CD4-positive, alpha-beta T cell (primary cell): Measurements from ENCODE around the gene H2AZ2. TPM values are rescaled to one million over a fixed set of nuclear protein-coding genes. Genes with fewer than 3 reads are reported as not detected.

Source experiments
- ATAC-seq: fragments of 200-7000 bp; cut with Tn5 transposase; one replicate; pipeline ENCODE4 v1.10.0; 2022; ENCODE audit warnings: mild to moderate bottlenecking; ENCODE audit not compliant: poor library complexity
- CTCF ChIA-PET: fragments of 350-600 bp; sonication (Branson Sonifier 250); formaldehyde crosslinking; loops from one replicate; lab custom pipeline; 2021; ENCODE audit warnings: antibody characterized with exemption, inconsistent platforms; lab: Charles Lee
- POLR2A ChIA-PET: fragments of 350-600 bp; sonication (Branson Sonifier 250); formaldehyde crosslinking; loops from one replicate; lab custom pipeline; 2021; ENCODE audit warnings: antibody characterized with exemption, inconsistent platforms; lab: Charles Lee
- DNase-seq, 14 experiments: peaks; one replicate each; pipeline ENCODE4 v3.0.0-alpha.2; 2013 to 2020; ENCODE audit warnings: mixed read lengths in 2 of 14
- H3K27ac ChIP-seq, 2 donors: one replicate each; pipeline versions ENCODE4 v1.5.1 to v1.7.0; 2013; ENCODE audit warnings: low read length in 2 of 2, low read depth in 1 of 2, mild to moderate bottlenecking in 1 of 2
- H3K27me3 ChIP-seq, 2 experiments: 1 replicate in 1 of 2; 2 replicates in 1 of 2; pipeline versions ENCODE4 v1.6.1 to v1.7.0; 2013; ENCODE audit warnings: low read length in 2 of 2, control low read depth in 1 of 2, mild to moderate bottlenecking in 1 of 2, moderate library complexity in 1 of 2; ENCODE audit not compliant: insufficient read depth in 2 of 2, control insufficient read depth in 1 of 2
- H3K36me3 ChIP-seq: one replicate; pipeline ENCODE4 v1.6.1; 2013; ENCODE audit warnings: low read length, control low read depth; ENCODE audit not compliant: insufficient read depth
- H3K4me1 ChIP-seq: one replicate; pipeline ENCODE4 v1.6.1; 2013; ENCODE audit warnings: low read length, control low read depth; ENCODE audit not compliant: insufficient read depth
- H3K4me3 ChIP-seq: one replicate; pipeline ENCODE4 v1.5.1; 2013; ENCODE audit warnings: mild to moderate bottlenecking, low read length, moderate library complexity
- H3K9me3 ChIP-seq, 2 experiments: 1 replicate in 1 of 2; 2 replicates in 1 of 2; pipeline versions ENCODE4 v1.6.1 to v1.7.0; 2013; ENCODE audit warnings: low read length in 2 of 2, mild to moderate bottlenecking in 2 of 2, control low read depth in 1 of 2, moderate library complexity in 1 of 2; ENCODE audit not compliant: control insufficient read depth in 1 of 2, insufficient read depth in 1 of 2
- H3K27ac Mint-ChIP-seq: one replicate; pipeline ENCODE4 v1.8.0; 2020; ENCODE audit warnings: mixed read lengths
- H3K27me3 Mint-ChIP-seq: one replicate; pipeline ENCODE4 v1.8.0; 2021; ENCODE audit warnings: mixed read lengths
- H3K36me3 Mint-ChIP-seq: one replicate; pipeline ENCODE4 v1.8.0; 2021; ENCODE audit warnings: low read depth, mixed read lengths
- H3K4me1 Mint-ChIP-seq: one replicate; pipeline ENCODE4 v1.8.0; 2021; ENCODE audit warnings: low read depth, mixed read lengths
- H3K4me3 Mint-ChIP-seq: one replicate; pipeline ENCODE4 v1.8.0; 2020; ENCODE audit warnings: mild to moderate bottlenecking, mixed read lengths
- H3K9me3 Mint-ChIP-seq: one replicate; pipeline ENCODE4 v1.8.0; 2020; ENCODE audit warnings: mixed read lengths
- CTCF ChIP-seq: fragments of 200-600 bp; IDR thresholded peaks from one replicate; pipeline ENCODE4 v1.8.0; 2022; ENCODE audit warnings: antibody characterized with exemption, mild to moderate bottlenecking
- intact Hi-C, 2 experiments: fragments of 100-400 bp; cut with DNase I in 1 of 2; cut with micrococcal nuclease in 1 of 2; formaldehyde crosslinking; loops; one replicate each; pipeline versions ENCODE4 v1.15.1 to v1.9.0; 2023 to 2025; cut with DNase I, micrococcal nuclease
- total RNA-seq, 174 experiments: library from RNA in 2 of 174; stranded (reverse) in 2 of 174; gene quantifications; one replicate each; pipeline ENCODE4 v1.2.3 and lab custom pipeline; 2021 to 2026

The H2AZ2 gene
- total RNA-seq, 2 experiments from 2014 or later = 145 to 156 TPM

DNA sequence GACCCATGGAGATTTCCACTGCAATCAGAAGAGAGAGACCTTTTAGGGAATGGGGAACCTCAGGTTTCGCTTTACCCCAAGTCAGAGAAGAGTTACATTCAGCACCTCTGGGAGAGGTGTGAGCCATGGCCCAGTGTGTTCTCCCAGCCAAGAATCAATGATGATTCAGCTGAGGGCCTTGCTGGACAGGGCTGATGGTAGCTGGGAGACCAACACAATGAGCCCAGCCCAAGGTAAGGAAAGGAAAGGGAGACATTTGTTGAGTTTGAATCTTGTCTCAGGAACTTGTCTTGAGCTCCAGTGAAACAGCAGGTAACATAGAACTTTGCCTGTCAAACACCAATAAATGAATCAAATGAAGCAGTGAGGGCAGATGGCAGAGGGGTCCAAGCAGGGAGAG, 65.4 kb downstream of the H2AZ2 start:
- H3K27me3 Mint-ChIP-seq = no peaks in the 10 kb centered on the region
- CTCF ChIA-PET = no interaction called here
- no peak overlapping the region for H3K27ac ChIP-seq
- H3K27ac Mint-ChIP-seq = no peak overlapping the region
- H3K4me3 Mint-ChIP-seq = no peak overlapping the region
- no peaks in the 10 kb centered on the region for H3K4me1 Mint-ChIP-seq
- no peak overlapping the region for H3K4me3 ChIP-seq
- H3K4me1 ChIP-seq = no peaks in the 10 kb centered on the region
- TF ChIP-seq CTCF = no peak
- DNase-seq (no peak), ATAC-seq (no peak)
- intact Hi-C loops = no loop called here
- H3K36me3 ChIP-seq = no peaks in the 10 kb centered on the region
- H3K27me3 ChIP-seq = no peaks in the 10 kb centered on the region
- POLR2A ChIA-PET = no interaction called here
- no peaks in the 10 kb centered on the region for H3K36me3 Mint-ChIP-seq
- H3K9me3 ChIP-seq = peaks cover 4 to 20% of the 10 kb centered on the region in 2 experiments
- peaks cover 5% of the 10 kb centered on the region for H3K9me3 Mint-ChIP-seq

Other genes starting within 250 kb of the H2AZ2 start
- 10 to 100 TPM; 39.8 to 43.8 TPM for gene OGDH, start 241.5 kb downstream of the H2AZ2 start, total RNA-seq
- 10 to 100 TPM; 81.5 to 82.0 TPM for gene ZMIZ2, start 99.2 kb downstream of the H2AZ2 start, total RNA-seq
- 100 to 1,000 TPM; 410 to 423 TPM for gene PPIA, start 51.4 kb downstream of the H2AZ2 start, total RNA-seq
- gene PURB, start 37.4 kb upstream of the H2AZ2 start, total RNA-seq = 10 to 100 TPM; 17.0 to 17.4 TPM
- gene MYO1G, start 130.9 kb upstream of the H2AZ2 start, total RNA-seq = 100 to 1,000 TPM; 155 to 157 TPM
- 10 to 100 TPM; 48.8 to 52.8 TPM for gene CCM2, start 152.1 kb upstream of the H2AZ2 start, total RNA-seq
- under 1 TPM; 0.08 to 0.14 TPM for gene NACAD, start 240.9 kb upstream of the H2AZ2 start, total RNA-seq